ENCODE results near the gene AGBL1. TPM values are rescaled to one million over a fixed set of nuclear protein-coding genes. Genes with fewer than 3 reads are reported as not detected.

Gene AGBL1
- total and polyA plus RNA-seq, 7 donors = 0.96 to 34.8 (median 6.6) TPM

- H3K27ac ChIP-seq = no peak overlapping the region
- no peaks in the 10 kb centered on the region for H3K4me1 ChIP-seq
- ATAC-seq = no peak
- no peaks in the 10 kb centered on the region for H3K36me3 ChIP-seq (ENCODE audit: insufficient read depth in 1 of 2, low read depth in 1 of 2)
- no peaks in the 10 kb centered on the region for H3K27me3 ChIP-seq (ENCODE audit: insufficient read depth in 3 of 3, low read length in 2 of 3)
- WGBS, 3 donors = 91 to 97% (median 92%) methylated on average over 2 of the region's 2 CpGs
- H3K4me3 ChIP-seq = no peak overlapping the region
- H3K9me3 ChIP-seq = no peaks in the 10 kb centered on the region
- DNase-seq = no peak
- no peak for TF ChIP-seq CTCF (IDR thresholded peaks at IDR 0.05)
- intact Hi-C loops (cut with DNase I) = no loop called here
Measured at GRCh38 chr15:86929461-86929860, 849.8 kb downstream of the AGBL1 start.

- H3K36me3 ChIP-seq (ENCODE audit: insufficient read depth in 1 of 2, low read depth in 1 of 2) = no peaks in the 10 kb centered on the region
- no peak for ATAC-seq
- H3K4me1 ChIP-seq = no peaks in the 10 kb centered on the region
- TF ChIP-seq CTCF (IDR thresholded peaks at IDR 0.05) = no peak
- intact Hi-C loops (cut with DNase I) = no loop called here
- 66 to 75% (median 73%) methylated on average over 4 of the region's 4 CpGs for WGBS, 3 donors
- H3K4me3 ChIP-seq = no peak overlapping the region
- H3K27ac ChIP-seq = no peak overlapping the region
- H3K9me3 ChIP-seq = no peaks in the 10 kb centered on the region
- no peak for DNase-seq
- no peaks in the 10 kb centered on the region for H3K27me3 ChIP-seq (ENCODE audit: insufficient read depth in 3 of 3, low read length in 2 of 3)
Measured at GRCh38 chr15:86932456-86932855, 852.8 kb downstream of the AGBL1 start.

- WGBS, 3 donors = 69 to 70% (median 70%) methylated on average over 8 of the region's 8 CpGs
- Histone ChIP-seq H3K36me3 (ENCODE audit: insufficient read depth in 1 of 2, low read depth in 1 of 2) (no peaks in the 10 kb centered on the region), H3K9me3 (no peaks in the 10 kb centered on the region), H3K4me3 (no peak overlapping the region), H3K27me3 (ENCODE audit: insufficient read depth in 3 of 3, low read length in 2 of 3) (no peaks in the 10 kb centered on the region), H3K4me1 (no peaks in the 10 kb centered on the region), H3K27ac (no peak overlapping the region)
- intact Hi-C loops (cut with DNase I) = no loop called here
- ATAC-seq (no peak), DNase-seq (no peak)
- TF ChIP-seq CTCF (IDR thresholded peaks at IDR 0.05) = no peak
Measured at GRCh38 chr15:86935841-86936240, 856.2 kb downstream of the AGBL1 start.

- no peak for DNase-seq
- Histone ChIP-seq H3K9me3 (no peaks in the 10 kb centered on the region), H3K4me3 (no peak overlapping the region), H3K27me3 (ENCODE audit: insufficient read depth in 3 of 3, low read length in 2 of 3) (peaks cover 0 to 3% (median 0%) of the 10 kb centered on the region in 3 donors), H3K4me1 (no peaks in the 10 kb centered on the region), H3K27ac (no peak overlapping the region), H3K36me3 (ENCODE audit: insufficient read depth in 1 of 2, low read depth in 1 of 2) (no peaks in the 10 kb centered on the region)
- ATAC-seq = no peak
- no peak for TF ChIP-seq CTCF (IDR thresholded peaks at IDR 0.05)
- 83 to 90% (median 85%) methylated on average over 3 of the region's 3 CpGs for WGBS, 3 donors
- intact Hi-C loops (cut with DNase I) = no loop called here
Measured at GRCh38 chr15:86942285-86942684, 862.6 kb downstream of the AGBL1 start.

- WGBS, 3 donors = 83 to 88% (median 86%) methylated on average over 4 of the region's 4 CpGs
- DNase-seq (no peak), ATAC-seq (no peak)
- intact Hi-C loops (cut with DNase I) = no loop called here
- Histone ChIP-seq H3K27ac (no peak overlapping the region), H3K36me3 (ENCODE audit: insufficient read depth in 1 of 2, low read depth in 1 of 2) (no peaks in the 10 kb centered on the region), H3K4me3 (no peak overlapping the region), H3K4me1 (no peaks in the 10 kb centered on the region), H3K27me3 (ENCODE audit: insufficient read depth in 3 of 3, low read length in 2 of 3) (no peaks in the 10 kb centered on the region), H3K9me3 (no peaks in the 10 kb centered on the region)
- no peak for TF ChIP-seq CTCF (IDR thresholded peaks at IDR 0.05)
Measured at GRCh38 chr15:86948719-86949118, 869.0 kb downstream of the AGBL1 start.

All from psoas muscle (tissue), 8 donors.